Astrocyte of the hippocampus (primary cell): ENCODE results near the gene HNRNPH3.

ENCODE experiments used
- DNase-seq: peaks from one replicate; pipeline ENCODE4 v3.0.0; 2011; ENCODE audit warnings: low read depth, low spot score

Gene HNRNPH3

DNA sequence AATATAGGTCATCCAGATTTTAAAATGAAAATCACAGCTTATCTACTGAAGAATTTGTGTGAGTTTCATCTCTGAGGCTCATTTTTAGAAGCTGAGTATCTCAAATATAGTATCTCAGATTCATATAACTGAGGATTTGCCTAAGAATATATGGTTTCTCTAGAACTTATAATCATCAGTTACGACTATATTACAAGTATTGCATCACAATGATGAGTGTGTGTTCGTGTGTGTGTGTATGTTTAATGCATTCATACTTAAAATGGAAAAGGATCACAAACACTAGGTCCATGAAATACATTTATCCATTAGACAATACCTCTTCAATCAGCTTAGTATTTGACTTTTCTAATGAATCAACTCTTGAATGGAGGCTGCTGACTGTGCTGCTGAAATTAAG lies 53.9 kb downstream of the HNRNPH3 start:
- DNase-seq = no peak
